Measurements from ENCODE around the gene BMP2K. TPM values are rescaled to one million over a fixed set of nuclear protein-coding genes. Genes with fewer than 3 reads are reported as not detected.

The BMP2K gene
- total and polyA plus RNA-seq, 2 of the 8 experiments (the other 6 are each of a cell fraction or from before 2014, with no cell fraction given), result 15.6 to 24.1 TPM

- no peaks in the 10 kb centered on the region for H3K79me1 ChIP-seq (ENCODE audit: low read depth, low read length)
- H3K23ac ChIP-seq (ENCODE audit: insufficient read length), result no peak overlapping the region
- DNase-seq (ENCODE audit: low read depth in 1 of 2, low spot score in 2 of 2) (no peak), FAIRE-seq (no peak)
- no peak overlapping the region for H2AK5ac ChIP-seq (ENCODE audit: low read depth, low read length)
- no peak overlapping the region for H4K5ac ChIP-seq (ENCODE audit: insufficient read length, low read depth, low read length)
- H3K4me1 ChIP-seq (replicated peaks in 1 of 4; ENCODE audit: control insufficient read depth in 3 of 4, insufficient read depth in 4 of 4, low read length in 3 of 4), result peaks cover 0 to 2% (median 0%) of the 10 kb centered on the region in 4 experiments; a peak in 1 of 7 replicates
- H4K20me1 ChIP-seq (replicated peaks in 1 of 2; ENCODE audit: control insufficient read depth in 1 of 2, insufficient read depth in 2 of 2, low read length in 2 of 2), result peaks cover 0 to 3% of the 10 kb centered on the region in 2 experiments
- ChIA-PET CTCF (ENCODE audit: partially characterized antibody) (no interaction called here), POLR2A (ENCODE audit: partially characterized antibody) (no interaction called here)
- H3K27ac ChIP-seq (ENCODE audit: low read depth, low read length), result no peak overlapping the region
- H3K23me2 ChIP-seq (ENCODE audit: low read depth, low read length), result peaks cover 5% of the 10 kb centered on the region
- no peak overlapping the region for H4K8ac ChIP-seq (ENCODE audit: extremely low read depth, insufficient read depth, low read length)
- H2BK5ac ChIP-seq (ENCODE audit: low read depth, low read length), result no peak overlapping the region
- no peak overlapping the region for H2AFZ ChIP-seq (ENCODE audit: low read length)
- H3K9ac ChIP-seq (replicated peaks in 1 of 4; ENCODE audit: extremely low read depth in 1 of 4, low read depth in 3 of 4, low read length in 3 of 4), result no peak overlapping the region
- no peak overlapping the region for H3K18ac ChIP-seq (ENCODE audit: extremely low read depth, low read length)
- H2BK12ac ChIP-seq (ENCODE audit: low read depth, low read length), result no peak overlapping the region
- no peak overlapping the region for H3K4ac ChIP-seq (replicated peaks; ENCODE audit: insufficient read length, low read depth, low read length)
- no peak overlapping the region for H3K4me3 ChIP-seq (ENCODE audit: extremely low read depth in 1 of 4, insufficient read depth in 2 of 4, low read depth in 3 of 4, low read length in 4 of 4)
- no peak overlapping the region for H2BK20ac ChIP-seq (ENCODE audit: low read length)
- H3K4me2 ChIP-seq (ENCODE audit: insufficient read depth in 1 of 2, low read depth in 2 of 2, low read length in 2 of 2), result no peak overlapping the region
- H3K56ac ChIP-seq (replicated peaks; ENCODE audit: insufficient read length, low read depth, low read length), result no peak overlapping the region
- H2BK15ac ChIP-seq (ENCODE audit: low read length), result no peak overlapping the region
- no peak overlapping the region for H3K14ac ChIP-seq (ENCODE audit: insufficient read length)
- WGBS, 2 experiments (ENCODE audit: extremely low coverage in 1 of 2, insufficient coverage in 1 of 2, insufficient read length in 1 of 2, insufficient replicate concordance in 2 of 2, low coverage in 1 of 2, low lambda C conversion rate in 2 of 2, missing lambda C conversion rate in 1 of 2), result 81% methylated on average over 4 of the region's 4 CpGs; no CpG with 5 or more reads in 1 of the 2 experiments
- H4K91ac ChIP-seq (replicated peaks; ENCODE audit: insufficient read length, low read length), result no peak overlapping the region
- H3K27me3 ChIP-seq (replicated peaks in 1 of 4; ENCODE audit: control insufficient read depth in 3 of 4, extremely low read depth in 1 of 4, insufficient read depth in 3 of 4, low read length in 3 of 4), result no peaks in the 10 kb centered on the region
- peaks cover 0 to 8% of the 10 kb centered on the region in 2 experiments; a peak in 2 of 4 replicates for H3K79me2 ChIP-seq (ENCODE audit: control insufficient read depth in 1 of 2, insufficient read depth in 2 of 2, low read length in 2 of 2)
- no peaks in the 10 kb centered on the region for H3K36me3 ChIP-seq (ENCODE audit: control insufficient read depth in 2 of 4, insufficient read depth in 4 of 4, low read length in 3 of 4)
- TF ChIP-seq CBX5 (IDR thresholded peaks at IDR 0.05; ENCODE audit: low read depth, low read length), result no peak
- no peak for TF ChIP-seq POU5F1 (IDR thresholded peaks at IDR 0.05; ENCODE audit: low read depth, low read length)
- no peak for TF ChIP-seq BRCA1 (IDR thresholded peaks at IDR 0.05; ENCODE audit: low read depth, low read length)
- TF ChIP-seq EZH2 (IDR thresholded peaks at IDR 0.05; ENCODE audit: low read depth, low read length, severe bottlenecking), result no peak
- H2BK120ac ChIP-seq (replicated peaks; ENCODE audit: low read depth, low read length), result no peak overlapping the region
- H3K9me3 ChIP-seq (ENCODE audit: insufficient read depth in 2 of 2, low read depth in 1 of 2, low read length in 1 of 2), result no peaks in the 10 kb centered on the region
These were observed 3.5 kb upstream of the BMP2K start for GRCh38 chr4:78772526-78773091.
